ENCODE measurements around the gene HSD11B1.

- TF ChIP-seq POLR2A (IDR thresholded peaks at IDR 0.05; ENCODE audit: low read depth, low read length) (no peak), CTCF (conservative IDR thresholded peaks at IDR 0.05; ENCODE audit: low read depth, low read length) (no peak), RAD21 (IDR thresholded peaks at IDR 0.05; ENCODE audit: low read length) (no peak), USF2 (IDR thresholded peaks at IDR 0.05; ENCODE audit: low read depth, low read length) (no peak), CEBPB (IDR thresholded peaks at IDR 0.05; ENCODE audit: low read depth, low read length) (no peak), RFX5 (IDR thresholded peaks at IDR 0.05; ENCODE audit: low read depth, low read length) (no peak), BHLHE40 (IDR thresholded peaks at IDR 0.05; ENCODE audit: low read depth, low read length) (no peak), MXI1 (IDR thresholded peaks at IDR 0.05; ENCODE audit: borderline replicate concordance, low read depth, low read length) (no peak)
Measured at GRCh38 chr1:209659909-209660308, 44.7 kb upstream of the HSD11B1 start.

Data from IMR-90 (cell line).